A549 (cell line): Measurements from ENCODE around the gene ADAM29. TPM values are rescaled to one million over a fixed set of nuclear protein-coding genes. Genes with fewer than 3 reads are reported as not detected.

Experiments
- ATAC-seq, 2 experiments: fragments of 200-7000 bp in 1 of 2; fragments of >200 bp in 1 of 2; cut with Nextera tagmentation in 1 of 2; cut with Tn5 transposase in 1 of 2; 3 replicates each; pipeline versions ENCODE4 v1.8.0 to v1.9.1; 2018 to 2020; ENCODE audit warnings: mild to moderate bottlenecking in 1 of 2, moderate library complexity in 1 of 2
- CTCF ChIA-PET: fragments of 300-600 bp; sonication (Branson Sonifier 250); formaldehyde crosslinking; extraction: SDS; loops from one replicate; lab custom pipeline; 2021; ENCODE audit warnings: antibody characterized with exemption, inconsistent platforms; lab: Yijun Ruan, JAX
- POLR2A ChIA-PET: fragments of 350-600 bp; formaldehyde crosslinking; extraction: SDS; loops from one replicate; lab custom pipeline; 2021; ENCODE audit warnings: antibody characterized with exemption, inconsistent platforms; lab: Yijun Ruan, JAX
- DNase-seq, 2 experiments: peaks; one replicate each; pipeline versions ENCODE4 v3.0.0 to v3.0.0-alpha.2; 2011 to 2016; ENCODE audit warnings: low read depth in 1 of 2, low spot score in 1 of 2
- FAIRE-seq: peaks from 2 replicates; lab custom pipeline; 2011; peaks lifted over from hg19 to GRCh38; lab: Jason Lieb, UNC
- H3K27ac ChIP-seq, 2 experiments: fragments of >200 bp; sonication (Bioruptor Twin); formaldehyde crosslinking; 3 replicates each; pipeline ENCODE4 v1.5.1; 2016 to 2017
- H3K4me1 ChIP-seq: fragments of >200 bp; sonication (Bioruptor Twin); formaldehyde crosslinking; 3 replicates; pipeline ENCODE4 v1.6.1; 2016
- H3K4me2 ChIP-seq: fragments of >200 bp; sonication (Bioruptor Twin); formaldehyde crosslinking; 3 replicates; pipeline ENCODE4 v1.6.1; 2016
- H3K4me3 ChIP-seq: fragments of >200 bp; sonication (Bioruptor Twin); formaldehyde crosslinking; 3 replicates; pipeline ENCODE4 v1.5.1; 2016
- H3K9me3 ChIP-seq: fragments of >200 bp; sonication (Bioruptor Twin); formaldehyde crosslinking; 3 replicates; pipeline ENCODE4 v1.6.1; 2016
- BHLHE40 ChIP-seq: IDR thresholded peaks from 2 replicates; pipeline ENCODE4 v1.6.1; 2012; ENCODE audit warnings: low read depth, low read length, inconsistent platforms
- CHD4 ChIP-seq: fragments of 200-600 bp; sonication (generic); IDR thresholded peaks from 2 replicates; pipeline ENCODE4 v1.6.1; 2016; ENCODE audit warnings: antibody characterized with exemption, mild to moderate bottlenecking, borderline replicate concordance
- EP300 ChIP-seq, 2 experiments: fragments of >200 bp; sonication (Bioruptor Twin); formaldehyde crosslinking; IDR thresholded peaks; 2 replicates in 1 of 2; 3 replicates in 1 of 2; pipeline ENCODE4 v1.6.1; 2016 to 2017
- ESRRA ChIP-seq: fragments of 150-350 bp; IDR thresholded peaks from 2 replicates; pipeline ENCODE4 v1.6.1; 2014; ENCODE audit warnings: mild to moderate bottlenecking, low read length, borderline replicate concordance
- HDAC2 ChIP-seq: fragments of 200-600 bp; sonication (generic); IDR thresholded peaks from 2 replicates; pipeline ENCODE4 v1.6.1; 2016
- HOXA7 ChIP-seq: fragments of 250-450 bp; sonication (Bioruptor Pico); IDR thresholded peaks from 2 replicates; pipeline ENCODE4 v1.5.0; 2020; ENCODE audit warnings: mild to moderate bottlenecking, moderate library complexity
- JUNB ChIP-seq: fragments of >200 bp; sonication (Bioruptor Twin); formaldehyde crosslinking; IDR thresholded peaks from 2 replicates; pipeline ENCODE4 v1.6.1; 2016
- KDM1A ChIP-seq: fragments of 200-600 bp; sonication (generic); IDR thresholded peaks from 2 replicates; pipeline ENCODE4 v1.6.1; 2016; ENCODE audit warnings: low read depth, mild to moderate bottlenecking
- MAZ ChIP-seq: fragments of 150-350 bp; IDR thresholded peaks from 2 replicates; pipeline ENCODE4 v1.6.1; 2014; ENCODE audit warnings: antibody characterized with exemption, low read depth, low read length, borderline replicate concordance
- MYC ChIP-seq: IDR thresholded peaks from 2 replicates; pipeline ENCODE4 v1.6.1; 2012; ENCODE audit warnings: mild to moderate bottlenecking, inconsistent platforms, low read length, improper control_type of control experiment, borderline replicate concordance
- NPAS2 ChIP-seq: fragments of 250-450 bp; sonication (Bioruptor Pico); IDR thresholded peaks from 2 replicates; pipeline ENCODE4 v1.8.0; 2022; ENCODE audit warnings: mild to moderate bottlenecking, moderate library complexity, borderline replicate concordance
- POLR2AphosphoS2 ChIP-seq: conservative IDR thresholded peaks from 2 replicates; pipeline ENCODE4 v1.6.1; 2012; ENCODE audit warnings: low read length, improper control_type of control experiment, inconsistent platforms
- RCOR1 ChIP-seq: fragments of 150-350 bp; IDR thresholded peaks from 2 replicates; pipeline ENCODE4 v1.6.1; 2014; ENCODE audit warnings: antibody characterized with exemption, low read length, low read depth
- SMC3 ChIP-seq: fragments of >200 bp; sonication (Bioruptor Twin); formaldehyde crosslinking; IDR thresholded peaks from 3 replicates; pipeline ENCODE4 v1.6.1; 2018; ENCODE audit warnings: inconsistent platforms
- SREBF2 ChIP-seq: fragments of 450-650 bp; IDR thresholded peaks from 2 replicates; pipeline ENCODE4 v1.6.1; 2014; ENCODE audit warnings: mild to moderate bottlenecking, moderate library complexity
- ZFP36 ChIP-seq: fragments of 450-650 bp; IDR thresholded peaks from 2 replicates; pipeline ENCODE4 v1.6.1; 2014; ENCODE audit warnings: borderline replicate concordance; ENCODE audit not compliant: partially characterized antibody
- WGBS: methylation state at CpG from one replicate; pipeline ENCODE4 v1.1.6; 2017; ENCODE audit errors: missing lambda C conversion rate; 5-methylcytosine and 5-hydroxymethylcytosine counted together
- polyA plus RNA-seq, 4 experiments: library from polyadenylated mRNA; depleted of rRNA in 3 of 4; stranded (reverse); fragments of >200 nt; fragmentation: RNase III in 1 of 4; extraction: RNeasy Plus Mini Kit Qiagen cat#74134 plus additional on column Dnase treatment in 1 of 4; gene quantifications; 2 replicates in 3 of 4; 3 replicates in 1 of 4; pipeline ENCODE4 v1.2.3, GENCODE V29; 2011 to 2017
- TF ChIP-seq, protein P1 (sequence below): fragments of 200-600 bp; sonication (generic); IDR thresholded peaks from 2 replicates; pipeline ENCODE4 v1.6.1; 2016; ENCODE audit warnings: antibody characterized with exemption, mild to moderate bottlenecking, moderate library complexity
- TF ChIP-seq, protein P2 (sequence below): fragments of 450-650 bp; IDR thresholded peaks from 2 replicates; pipeline ENCODE4 v1.6.1; 2014; ENCODE audit warnings: antibody characterized with exemption
- TF ChIP-seq, protein P3 (sequence below): fragments of 250-450 bp; sonication (Bioruptor Pico); IDR thresholded peaks from 2 replicates; pipeline ENCODE4 v1.5.0; 2021; ENCODE audit warnings: mild to moderate bottlenecking, moderate library complexity, borderline replicate concordance
- TF ChIP-seq, protein P4 (sequence below): fragments of >200 bp; sonication (Bioruptor Twin); formaldehyde crosslinking; IDR thresholded peaks from 2 replicates; pipeline ENCODE4 v1.6.1; 2016

The ADAM29 gene
- polyA plus RNA-seq, 2 of the 4 experiments (the other 2 are of a cell fraction): not detected

DNA sequence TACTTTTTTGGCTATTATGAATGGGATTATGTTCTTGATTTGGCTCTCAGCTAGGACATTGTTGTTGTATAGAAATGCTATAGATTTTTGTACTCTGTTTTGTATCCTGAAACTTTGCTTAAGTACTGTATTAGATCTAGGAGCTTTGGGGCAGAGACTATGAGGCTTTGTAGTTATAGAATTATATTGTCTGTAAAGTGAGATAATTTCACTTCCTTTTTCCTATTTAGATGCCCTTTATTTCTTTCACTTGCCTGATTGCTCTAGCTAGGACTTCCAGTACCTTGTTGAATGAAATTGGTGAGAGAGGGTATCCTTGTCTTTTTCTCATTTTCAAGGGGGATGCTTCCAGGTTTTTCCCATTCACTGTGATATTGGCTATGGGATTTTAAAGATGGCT lies 28.1 kb downstream of the ADAM29 start (continued):
- TF ChIP-seq, protein P1, sequence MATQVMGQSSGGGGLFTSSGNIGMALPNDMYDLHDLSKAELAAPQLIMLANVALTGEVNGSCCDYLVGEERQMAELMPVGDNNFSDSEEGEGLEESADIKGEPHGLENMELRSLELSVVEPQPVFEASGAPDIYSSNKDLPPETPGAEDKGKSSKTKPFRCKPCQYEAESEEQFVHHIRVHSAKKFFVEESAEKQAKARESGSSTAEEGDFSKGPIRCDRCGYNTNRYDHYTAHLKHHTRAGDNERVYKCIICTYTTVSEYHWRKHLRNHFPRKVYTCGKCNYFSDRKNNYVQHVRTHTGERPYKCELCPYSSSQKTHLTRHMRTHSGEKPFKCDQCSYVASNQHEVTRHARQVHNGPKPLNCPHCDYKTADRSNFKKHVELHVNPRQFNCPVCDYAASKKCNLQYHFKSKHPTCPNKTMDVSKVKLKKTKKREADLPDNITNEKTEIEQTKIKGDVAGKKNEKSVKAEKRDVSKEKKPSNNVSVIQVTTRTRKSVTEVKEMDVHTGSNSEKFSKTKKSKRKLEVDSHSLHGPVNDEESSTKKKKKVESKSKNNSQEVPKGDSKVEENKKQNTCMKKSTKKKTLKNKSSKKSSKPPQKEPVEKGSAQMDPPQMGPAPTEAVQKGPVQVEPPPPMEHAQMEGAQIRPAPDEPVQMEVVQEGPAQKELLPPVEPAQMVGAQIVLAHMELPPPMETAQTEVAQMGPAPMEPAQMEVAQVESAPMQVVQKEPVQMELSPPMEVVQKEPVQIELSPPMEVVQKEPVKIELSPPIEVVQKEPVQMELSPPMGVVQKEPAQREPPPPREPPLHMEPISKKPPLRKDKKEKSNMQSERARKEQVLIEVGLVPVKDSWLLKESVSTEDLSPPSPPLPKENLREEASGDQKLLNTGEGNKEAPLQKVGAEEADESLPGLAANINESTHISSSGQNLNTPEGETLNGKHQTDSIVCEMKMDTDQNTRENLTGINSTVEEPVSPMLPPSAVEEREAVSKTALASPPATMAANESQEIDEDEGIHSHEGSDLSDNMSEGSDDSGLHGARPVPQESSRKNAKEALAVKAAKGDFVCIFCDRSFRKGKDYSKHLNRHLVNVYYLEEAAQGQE: no peak

DNA sequence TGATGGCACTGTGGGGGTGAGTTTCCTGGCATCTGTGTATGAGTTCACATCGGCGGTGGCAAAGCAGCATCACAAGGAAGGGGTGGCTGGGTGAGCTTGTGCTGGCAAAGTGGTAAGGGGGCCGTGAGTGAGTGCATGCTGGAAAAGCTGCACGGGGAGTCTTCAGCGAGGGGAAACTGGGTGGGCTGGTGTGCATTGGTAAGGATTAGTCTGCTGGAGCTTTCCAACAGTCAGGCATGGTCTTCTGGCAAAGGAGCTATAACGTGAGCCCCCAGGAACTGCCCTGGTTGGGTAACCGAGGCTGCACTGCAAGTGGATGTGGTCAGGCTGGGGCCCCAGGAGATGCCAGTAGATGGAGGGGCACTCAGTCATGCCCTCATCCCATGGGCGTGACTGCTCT lies 30.7 kb downstream of the ADAM29 start:
- FAIRE-seq (no peak), ATAC-seq (no peak), DNase-seq (no peak)
- H3K9me3 ChIP-seq: no peaks in the 10 kb centered on the region
- H3K4me2 ChIP-seq: no peak overlapping the region
- H3K27ac ChIP-seq: no peak overlapping the region
- CTCF ChIA-PET: interaction anchor here (0.7 kb wide), 1 partner anchor 14 kb away, joined by 3 read pairs; no protein-coding TSS in a partner anchor
- POLR2A ChIA-PET: no interaction called here
- H3K4me1 ChIP-seq: no peaks in the 10 kb centered on the region
- H3K4me3 ChIP-seq: no peak overlapping the region
- TF ChIP-seq SMC3: no peak
- TF ChIP-seq JUNB: no peak
- TF ChIP-seq HOXA7: no peak
- no peak for TF ChIP-seq MYC
- TF ChIP-seq, protein P1: no peak
- TF ChIP-seq BHLHE40: no peak
- TF ChIP-seq, protein P2, sequence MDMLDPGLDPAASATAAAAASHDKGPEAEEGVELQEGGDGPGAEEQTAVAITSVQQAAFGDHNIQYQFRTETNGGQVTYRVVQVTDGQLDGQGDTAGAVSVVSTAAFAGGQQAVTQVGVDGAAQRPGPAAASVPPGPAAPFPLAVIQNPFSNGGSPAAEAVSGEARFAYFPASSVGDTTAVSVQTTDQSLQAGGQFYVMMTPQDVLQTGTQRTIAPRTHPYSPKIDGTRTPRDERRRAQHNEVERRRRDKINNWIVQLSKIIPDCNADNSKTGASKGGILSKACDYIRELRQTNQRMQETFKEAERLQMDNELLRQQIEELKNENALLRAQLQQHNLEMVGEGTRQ: no peak
- TF ChIP-seq SREBF2: no peak
- no peak for TF ChIP-seq CHD4
- TF ChIP-seq, protein P3, sequence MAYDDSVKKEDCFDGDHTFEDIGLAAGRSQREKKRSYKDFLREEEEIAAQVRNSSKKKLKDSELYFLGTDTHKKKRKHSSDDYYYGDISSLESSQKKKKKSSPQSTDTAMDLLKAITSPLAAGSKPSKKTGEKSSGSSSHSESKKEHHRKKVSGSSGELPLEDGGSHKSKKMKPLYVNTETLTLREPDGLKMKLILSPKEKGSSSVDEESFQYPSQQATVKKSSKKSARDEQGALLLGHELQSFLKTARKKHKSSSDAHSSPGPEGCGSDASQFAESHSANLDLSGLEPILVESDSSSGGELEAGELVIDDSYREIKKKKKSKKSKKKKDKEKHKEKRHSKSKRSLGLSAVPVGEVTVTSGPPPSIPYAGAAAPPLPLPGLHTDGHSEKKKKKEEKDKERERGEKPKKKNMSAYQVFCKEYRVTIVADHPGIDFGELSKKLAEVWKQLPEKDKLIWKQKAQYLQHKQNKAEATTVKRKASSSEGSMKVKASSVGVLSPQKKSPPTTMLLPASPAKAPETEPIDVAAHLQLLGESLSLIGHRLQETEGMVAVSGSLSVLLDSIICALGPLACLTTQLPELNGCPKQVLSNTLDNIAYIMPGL (CRISPR knock-in tag): no peak
- TF ChIP-seq, protein P4, sequence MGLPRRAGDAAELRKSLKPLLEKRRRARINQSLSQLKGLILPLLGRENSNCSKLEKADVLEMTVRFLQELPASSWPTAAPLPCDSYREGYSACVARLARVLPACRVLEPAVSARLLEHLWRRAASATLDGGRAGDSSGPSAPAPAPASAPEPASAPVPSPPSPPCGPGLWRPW: no peak
- no peak for TF ChIP-seq POLR2AphosphoS2
- TF ChIP-seq HDAC2: no peak
- no peak for TF ChIP-seq ZFP36
- no peak for TF ChIP-seq NPAS2 (CRISPR knock-in tag)
- TF ChIP-seq MAZ: no peak
- no peak for TF ChIP-seq ESRRA
- TF ChIP-seq KDM1A: no peak
- no peak for TF ChIP-seq RCOR1
- TF ChIP-seq EP300 (IDR thresholded peaks at IDR 0.05): no peak
- 45% methylated on average over 7 of the region's 8 CpGs for WGBS
